Suppressor macrophage treated with lipopolysaccharide for 4 hours (primary cell): ENCODE data around the gene LIN7B.

ENCODE experiments used
- DNase-seq: peaks from one replicate; pipeline ENCODE4 v3.0.0-alpha.2; 2020

Gene LIN7B

GRCh38 chr19:49113762-49114629 is at the start of gene LIN7B:
Gene LIN7B (plus strand): TSS chr19:49114370. CDS start chr19:49114405, 35 bp downstream.
- peak; percentile 84 for DNase-seq

- no peak for DNase-seq
Measured at GRCh38 chr19:49064768-49065611, 49.2 kb upstream of the LIN7B start, which contains the start of gene NTF4. Gene NTF4 (minus strand): TSS chr19:49064818. CDS start chr19:49061997, 2,821 bp downstream.

GRCh38 chr19:49065905-49066512 is 48.2 kb upstream of the LIN7B start:
- no peak for DNase-seq

- DNase-seq: no peak
Measured at GRCh38 chr19:49067554-49067953, 46.6 kb upstream of the LIN7B start.

GRCh38 chr19:49069026-49069425 is 45.1 kb upstream of the LIN7B start:
- no peak for DNase-seq

GRCh38 chr19:49070416-49070815 is 43.8 kb upstream of the LIN7B start:
- no peak for DNase-seq

GRCh38 chr19:49071860-49072547 is 42.2 kb upstream of the LIN7B start:
- no peak for DNase-seq

GRCh38 chr19:49073514-49074378 is 40.4 kb upstream of the LIN7B start:
- no peak for DNase-seq

GRCh38 chr19:49074869-49075268 is 39.3 kb upstream of the LIN7B start:
- DNase-seq: peak; percentile 33

- DNase-seq: no peak
Measured at GRCh38 chr19:49080392-49080791, 33.8 kb upstream of the LIN7B start.

GRCh38 chr19:49081273-49081672 is 32.9 kb upstream of the LIN7B start:
- DNase-seq: no peak

- no peak for DNase-seq
Measured at GRCh38 chr19:49084206-49085019, 29.8 kb upstream of the LIN7B start.

- DNase-seq: peak; percentile 100
Measured at GRCh38 chr19:49085020-49085867, 28.9 kb upstream of the LIN7B start, which contains the start of gene SNRNP70. Gene SNRNP70 (plus strand): TSS chr19:49085451. CDS start chr19:49086415, 964 bp downstream.

- no peak for DNase-seq
Measured at GRCh38 chr19:49085868-49086232, 28.3 kb upstream of the LIN7B start.

- DNase-seq: no peak
Measured at GRCh38 chr19:49086296-49086695, 27.9 kb upstream of the LIN7B start.

- no peak for DNase-seq
Measured at GRCh38 chr19:49091391-49092038, 22.7 kb upstream of the LIN7B start.

- DNase-seq: no peak
Measured at GRCh38 chr19:49092686-49093085, 21.5 kb upstream of the LIN7B start.

- DNase-seq: no peak
Measured at GRCh38 chr19:49094505-49095482, 19.4 kb upstream of the LIN7B start.
